K562 (cell line): ENCODE results near the gene DIAPH3. TPM values are rescaled to one million over a fixed set of nuclear protein-coding genes. Genes with fewer than 3 reads are reported as not detected.

Experiments
- ATAC-seq: fragments of 200-7000 bp; cut with Tn5 transposase; 3 replicates; pipeline ENCODE4 v1.9.1; 2020; ENCODE audit warnings: moderate library complexity
- BruUV-seq: library from RNA; stranded (reverse); fragments of 400-500 nt; replicated peaks from 2 replicates; lab custom pipeline; 2021; lab: Mats Ljungman, UMichigan
- CTCF ChIA-PET: fragments of 300-600 bp; formaldehyde crosslinking; extraction: SDS; loops from one replicate; lab custom pipeline; 2021; ENCODE audit warnings: low intra/inter-chr PET ratio; lab: Yijun Ruan, JAX
- POLR2A ChIA-PET: fragments of 300-600, 350-650 bp; sonication (Branson Sonifier 250); formaldehyde crosslinking; extraction: SDS; loops from one replicate; lab custom pipeline; 2021; ENCODE audit warnings: antibody characterized with exemption, inconsistent platforms; lab: Yijun Ruan, JAX
- DNase-seq, 4 experiments: peaks; one replicate each; pipeline versions ENCODE4 v3.0.0 to v3.0.0-alpha.2; 2011 to 2018; ENCODE audit warnings: low spot score in 3 of 4, mixed read lengths in 3 of 4; ENCODE audit errors: extremely low read depth in 1 of 4
- FAIRE-seq: peaks from 2 replicates; lab custom pipeline; 2011; peaks lifted over from hg19 to GRCh38; lab: Jason Lieb, UNC
- H2AFZ ChIP-seq: 2 replicates; pipeline ENCODE4 v1.6.0; 2011; ENCODE audit warnings: low read depth, low read length, control low read depth, inconsistent platforms
- H3K27ac ChIP-seq: fragments of 200-600 bp; 3 replicates; pipeline ENCODE4 v1.8.0; 2011; ENCODE audit warnings: low read depth, mild to moderate bottlenecking, control low read depth, inconsistent platforms, low read length, moderate library complexity, mixed read lengths; ENCODE audit errors: extremely low read depth
- H3K27me3 ChIP-seq, 2 experiments: fragments of 300-600 bp in 1 of 2; 2 replicates in 1 of 2; 3 replicates in 1 of 2; pipeline versions ENCODE4 v1.6.0 to v1.8.0; 2011; ENCODE audit warnings: inconsistent platforms in 2 of 2, low read length in 2 of 2, mild to moderate bottlenecking in 1 of 2, mixed read lengths in 1 of 2, moderate library complexity in 1 of 2; ENCODE audit not compliant: control insufficient read depth in 2 of 2, insufficient read depth in 2 of 2
- H3K36me3 ChIP-seq: fragments of 300-600 bp; 3 replicates; pipeline ENCODE4 v1.8.0; 2011; ENCODE audit warnings: mild to moderate bottlenecking, low read length, inconsistent platforms; ENCODE audit not compliant: control insufficient read depth, insufficient read depth
- H3K4me1 ChIP-seq, 2 experiments: fragments of 200-600 bp in 1 of 2; replicated peaks in 1 of 2; 2 replicates in 1 of 2; 3 replicates in 1 of 2; pipeline versions ENCODE4 v1.5.1 to v1.8.0; 2011; ENCODE audit warnings: inconsistent platforms in 2 of 2, low read length in 2 of 2, mild to moderate bottlenecking in 1 of 2, mixed read lengths in 1 of 2, moderate library complexity in 1 of 2; ENCODE audit not compliant: control insufficient read depth in 2 of 2, insufficient read depth in 2 of 2
- H3K4me2 ChIP-seq: 2 replicates; pipeline ENCODE4 v1.6.1; 2011; ENCODE audit warnings: low read length, control low read depth, inconsistent platforms, mixed read lengths; ENCODE audit not compliant: insufficient read depth
- H3K4me3 ChIP-seq: fragments of 200-600 bp; sonication (generic), shearing (Covaris generic); 2 replicates; pipeline ENCODE4 v1.5.1; 2016; ENCODE audit warnings: control low read depth, inconsistent platforms
- H3K79me2 ChIP-seq: fragments of 200-600 bp; 3 replicates; pipeline ENCODE4 v1.8.0; 2011; ENCODE audit warnings: low read length, inconsistent platforms; ENCODE audit not compliant: control insufficient read depth, insufficient read depth
- H3K9ac ChIP-seq, 2 experiments: 2 replicates each; pipeline versions ENCODE4 v1.6.0 to v1.6.1; 2011; ENCODE audit warnings: low read depth in 2 of 2, low read length in 2 of 2, control low read depth in 1 of 2, inconsistent platforms in 1 of 2, mild to moderate bottlenecking in 1 of 2, mixed read lengths in 1 of 2; ENCODE audit not compliant: insufficient read depth in 1 of 2
- H3K9me1 ChIP-seq: one replicate; pipeline ENCODE4 v1.6.0; 2011; ENCODE audit warnings: inconsistent platforms, mild to moderate bottlenecking, low read length, moderate library complexity; ENCODE audit not compliant: control insufficient read depth, insufficient read depth
- H3K9me3 ChIP-seq: replicated peaks from 2 replicates; pipeline ENCODE4 v1.5.1; 2011; ENCODE audit warnings: low read depth, low read length, inconsistent platforms; ENCODE audit not compliant: control insufficient read depth, insufficient read depth
- H4K20me1 ChIP-seq: replicated peaks from 2 replicates; pipeline ENCODE4 v1.6.1; 2011; ENCODE audit warnings: low read length, inconsistent platforms, mixed read lengths; ENCODE audit not compliant: control insufficient read depth, insufficient read depth
- CBX2 ChIP-seq: fragments of 200-600 bp; sonication (generic); IDR thresholded peaks from one replicate; pipeline ENCODE4 v1.6.1; 2012; ENCODE audit warnings: mild to moderate bottlenecking, low read length, inconsistent platforms; ENCODE audit not compliant: insufficient read depth, poor library complexity, severe bottlenecking
- PHF20 ChIP-seq: fragments of 450-650 bp; IDR thresholded peaks from 2 replicates; pipeline ENCODE4 v1.6.1; 2018; ENCODE audit not compliant: partially characterized antibody
- PRPF4 ChIP-seq: fragments of 200-400 bp; formaldehyde crosslinking; IDR thresholded peaks from one replicate; pipeline ENCODE4 v1.6.1; 2017; ENCODE audit warnings: low read length, low read depth, mild to moderate bottlenecking; ENCODE audit not compliant: insufficient read depth, poor library complexity, severe bottlenecking
- SMARCE1 ChIP-seq: fragments of 450-650 bp; IDR thresholded peaks from 2 replicates; pipeline ENCODE4 v1.7.1; 2016; ENCODE audit warnings: mild to moderate bottlenecking
- TSHZ1 ChIP-seq: fragments of 250-450 bp; sonication (Bioruptor Pico); IDR thresholded peaks from 2 replicates; pipeline ENCODE4 v1.4.0; 2020; ENCODE audit warnings: mild to moderate bottlenecking, moderate library complexity
- ZNF165 ChIP-seq: fragments of 250-450 bp; sonication (Bioruptor Pico); IDR thresholded peaks from 2 replicates; pipeline ENCODE4 v1.4.0; 2020; ENCODE audit warnings: borderline replicate concordance
- WGBS: fragments of 100-300 bp; shearing (Covaris generic); methylation state at CpG from one replicate; pipeline ENCODE4 v1.1.6; 2016; ENCODE audit warnings: low coverage, mixed read lengths; ENCODE audit not compliant: insufficient coverage; ENCODE audit errors: missing lambda C conversion rate; 5-methylcytosine and 5-hydroxymethylcytosine counted together
- in situ Hi-C: fragments of 300-500 bp; cut with MboI; formaldehyde crosslinking; loops from 4 replicates; pipeline ENCODE4 v1.15.0; 2018; ENCODE audit warnings: inconsistent platforms, mixed read lengths
- intact Hi-C: fragments of 100-400 bp; cut with micrococcal nuclease; formaldehyde crosslinking; loops from 2 replicates; pipeline ENCODE4 v1.14.2; 2022
- polyA plus RNA-seq, 8 experiments: library from polyadenylated mRNA; depleted of rRNA in 4 of 8; stranded (reverse) in 5 of 8; unstranded in 3 of 8; fragments of >200 nt; fragmentation: Nextera tagmentation in 2 of 8; fragmentation: Illumina TruSeq in 1 of 8; extraction: Ambion mirVana in 2 of 8; extraction: Trizol in 1 of 8; gene quantifications; 2 replicates each; pipeline versions ENCODE4 v1.2.1 to v1.2.3, GENCODE V29; 2011 to 2014; ENCODE audit warnings: inconsistent platforms in 1 of 8, missing spikeins in 1 of 8
- total RNA-seq, 7 experiments: library from RNA; depleted of rRNA in 6 of 7; stranded (reverse); fragments of >200 nt in 6 of 7; fragmentation: Illumina TruSeq in 2 of 7; extraction: Trizol in 2 of 7; gene quantifications; 2 replicates each; pipeline versions ENCODE4 v1.2.1 to v1.2.3, GENCODE V29; 2011 to 2021; ENCODE audit warnings: low replicate concordance in 1 of 7
- TF ChIP-seq, protein P1 (sequence below): fragments of 450-650 bp; IDR thresholded peaks from 2 replicates; pipeline ENCODE4 v1.7.0; 2016; ENCODE audit warnings: borderline replicate concordance

DIAPH3 gene
- total and polyA plus RNA-seq, 9 of the 15 experiments (the other 6 are each of a cell fraction or from before 2014, with no cell fraction given) = 9.0 to 18.7 (median 14.7) TPM

DNA sequence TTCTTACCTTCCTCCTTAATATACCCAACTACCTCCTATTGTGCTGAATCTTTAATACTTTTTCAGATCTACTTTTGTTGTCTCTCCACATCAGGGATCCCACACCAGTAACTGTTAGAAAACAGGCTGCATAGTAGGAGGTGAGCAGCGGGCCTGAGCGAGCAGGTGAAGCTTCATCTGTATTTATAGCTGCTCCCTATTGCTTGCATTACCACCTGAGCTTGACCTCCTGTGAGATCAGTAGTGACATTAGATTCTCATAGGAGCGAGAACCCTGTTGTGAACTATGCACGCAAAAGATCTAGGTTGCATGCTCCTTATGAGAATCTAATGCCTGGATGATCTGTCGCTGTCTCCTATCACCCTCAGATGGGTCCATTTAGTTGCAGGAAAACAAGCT, 279.8 kb downstream of the DIAPH3 start (continued):
- TF ChIP-seq TSHZ1 (CRISPR knock-in tag) = no peak
- no peak for TF ChIP-seq PRPF4
- no peak for TF ChIP-seq PHF20
- TF ChIP-seq, all 486 proteins: peak for 0

DNA sequence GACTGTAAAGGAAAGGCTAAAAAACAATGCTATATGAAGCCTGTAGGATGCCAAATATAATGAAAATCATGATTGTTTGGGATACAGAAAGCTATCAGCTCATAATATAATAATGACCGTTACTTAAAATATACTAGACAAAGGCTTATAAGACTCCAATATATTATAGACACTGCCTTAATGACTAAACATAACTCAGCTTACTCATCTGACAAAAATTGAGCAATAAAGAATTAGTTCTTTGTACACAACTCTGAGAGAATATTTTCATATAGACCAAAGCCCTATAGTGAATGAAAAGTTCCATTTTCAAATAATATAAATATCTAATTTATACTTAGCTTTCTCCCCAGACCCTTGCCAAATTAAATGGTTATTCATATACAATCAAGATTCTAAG, 283.3 kb downstream of the DIAPH3 start:
- Histone ChIP-seq H2AFZ (no peak overlapping the region), H3K36me3 (peaks cover 12% of the 10 kb centered on the region; the same call in 1 of the 3 replicates), H3K4me2 (no peak overlapping the region), H4K20me1 (no peaks in the 10 kb centered on the region), H3K9ac (no peak overlapping the region), H3K4me1 (no peaks in the 10 kb centered on the region), H3K79me2 (no peaks in the 10 kb centered on the region), H3K4me3 (no peak overlapping the region), H3K27me3 (no peaks in the 10 kb centered on the region), H3K9me1 (no peaks in the 10 kb centered on the region), H3K9me3 (no peaks in the 10 kb centered on the region), H3K27ac (no peak overlapping the region)
- intact Hi-C loops (no loop called here), in situ Hi-C loops (no loop called here)
- FAIRE-seq = no peak
- CTCF ChIA-PET = no interaction called here
- no peak for ATAC-seq
- no TSS peak for BruUV-seq
- POLR2A ChIA-PET = no interaction called here
- no peak for DNase-seq
- WGBS = 92% methylated on average over 1 of the region's 1 CpG
- no peak for TF ChIP-seq SMARCE1
- TF ChIP-seq CBX2 = no peak
- TF ChIP-seq, protein P1, sequence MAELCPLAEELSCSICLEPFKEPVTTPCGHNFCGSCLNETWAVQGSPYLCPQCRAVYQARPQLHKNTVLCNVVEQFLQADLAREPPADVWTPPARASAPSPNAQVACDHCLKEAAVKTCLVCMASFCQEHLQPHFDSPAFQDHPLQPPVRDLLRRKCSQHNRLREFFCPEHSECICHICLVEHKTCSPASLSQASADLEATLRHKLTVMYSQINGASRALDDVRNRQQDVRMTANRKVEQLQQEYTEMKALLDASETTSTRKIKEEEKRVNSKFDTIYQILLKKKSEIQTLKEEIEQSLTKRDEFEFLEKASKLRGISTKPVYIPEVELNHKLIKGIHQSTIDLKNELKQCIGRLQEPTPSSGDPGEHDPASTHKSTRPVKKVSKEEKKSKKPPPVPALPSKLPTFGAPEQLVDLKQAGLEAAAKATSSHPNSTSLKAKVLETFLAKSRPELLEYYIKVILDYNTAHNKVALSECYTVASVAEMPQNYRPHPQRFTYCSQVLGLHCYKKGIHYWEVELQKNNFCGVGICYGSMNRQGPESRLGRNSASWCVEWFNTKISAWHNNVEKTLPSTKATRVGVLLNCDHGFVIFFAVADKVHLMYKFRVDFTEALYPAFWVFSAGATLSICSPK = no peak
- no peak for TF ChIP-seq ZNF165
